ENCODE results near the gene SLC6A13. TPM values are rescaled to one million over a fixed set of nuclear protein-coding genes. Genes with fewer than 3 reads are reported as not detected.
"Not testable (repeated sequence)": the region's sequence is repeated elsewhere in the genome, so short reads cannot be mapped to it uniquely, and the experiment has no call there.

SLC6A13 gene
- total RNA-seq, 1 donor from 2014 or later = 0.44 TPM

DNA sequence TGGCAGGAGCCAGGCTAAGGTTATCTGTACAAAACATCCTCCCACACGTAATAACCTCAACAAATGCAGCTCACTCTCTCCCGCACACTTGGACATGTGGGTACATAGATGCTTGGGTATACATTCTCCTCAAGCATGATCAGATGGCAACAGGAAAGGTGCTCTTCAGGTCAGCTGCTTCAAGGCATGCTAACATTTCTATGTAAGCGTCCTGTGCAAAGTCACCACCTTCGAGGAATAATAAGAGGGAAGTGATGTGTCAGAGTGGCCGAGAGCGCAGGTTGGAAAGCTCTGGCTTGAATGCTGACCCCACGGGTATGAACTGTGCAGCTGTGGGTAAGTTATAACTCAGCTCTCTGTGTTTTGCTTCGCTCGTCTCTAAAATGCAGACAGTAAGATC is 24.5 kb downstream of the SLC6A13 start:
- no peaks in the 10 kb centered on the region for H3K36me3 Mint-ChIP-seq (ENCODE audit: low read depth)
- H3K27me3 Mint-ChIP-seq (ENCODE audit: insufficient read depth) = no peaks in the 10 kb centered on the region
- intact Hi-C loops (cut with micrococcal nuclease) = no loop called here
- no peak overlapping the region for H3K4me3 Mint-ChIP-seq
- peaks cover 10% of the 10 kb centered on the region for H3K9me3 Mint-ChIP-seq
- no peak overlapping the region for H3K27ac Mint-ChIP-seq
- no peak for DNase-seq (ENCODE audit: low spot score)
- no peaks in the 10 kb centered on the region for H3K4me1 Mint-ChIP-seq (ENCODE audit: low read depth)

GRCh38 chr12:237026-237815 is 25.4 kb downstream of the SLC6A13 start:
- no peaks in the 10 kb centered on the region for H3K36me3 Mint-ChIP-seq (ENCODE audit: low read depth)
- no peaks in the 10 kb centered on the region for H3K4me1 Mint-ChIP-seq (ENCODE audit: low read depth)
- no peak overlapping the region for H3K4me3 Mint-ChIP-seq
- intact Hi-C loops (cut with micrococcal nuclease) = no loop called here
- DNase-seq (ENCODE audit: low spot score) = no peak
- no peaks in the 10 kb centered on the region for H3K27me3 Mint-ChIP-seq (ENCODE audit: insufficient read depth)
- no peak overlapping the region for H3K27ac Mint-ChIP-seq
- peaks cover 10% of the 10 kb centered on the region for H3K9me3 Mint-ChIP-seq

- H3K4me1 Mint-ChIP-seq (ENCODE audit: low read depth) = no peaks in the 10 kb centered on the region
- H3K27ac Mint-ChIP-seq = no peak overlapping the region
- H3K36me3 Mint-ChIP-seq (ENCODE audit: low read depth) = no peaks in the 10 kb centered on the region
- H3K27me3 Mint-ChIP-seq (ENCODE audit: insufficient read depth) = no peaks in the 10 kb centered on the region
- intact Hi-C loops (cut with micrococcal nuclease) = no loop called here
- H3K4me3 Mint-ChIP-seq = no peak overlapping the region
- peaks cover 10% of the 10 kb centered on the region for H3K9me3 Mint-ChIP-seq
- DNase-seq (ENCODE audit: low spot score) = no peak
Observed at GRCh38 chr12:236445-236844, 26.2 kb downstream of the SLC6A13 start.

DNA sequence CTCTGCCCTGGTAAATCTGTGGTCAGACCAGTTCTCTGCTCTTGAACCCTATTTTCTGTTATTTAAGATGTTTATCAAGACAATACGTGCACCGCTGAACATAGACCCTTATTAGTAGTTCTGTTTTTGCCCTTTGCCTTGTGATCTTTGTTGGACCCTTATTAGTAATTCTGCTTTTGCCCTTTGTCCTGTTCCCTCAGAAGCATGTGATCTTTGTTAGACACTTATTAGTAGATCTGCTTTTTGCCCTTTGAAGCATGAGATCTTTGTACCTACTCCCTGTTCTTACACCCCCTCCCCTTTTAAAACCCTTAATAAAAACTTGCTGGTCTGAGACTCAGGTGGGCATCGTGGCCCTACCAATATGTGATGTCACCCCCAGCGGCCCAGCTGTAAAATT is 26.7 kb downstream of the SLC6A13 start:
- H3K27ac Mint-ChIP-seq; intact Hi-C loops (cut with micrococcal nuclease); H3K27me3 Mint-ChIP-seq (ENCODE audit: insufficient read depth); H3K4me3 Mint-ChIP-seq; H3K36me3 Mint-ChIP-seq (ENCODE audit: low read depth); H3K4me1 Mint-ChIP-seq (ENCODE audit: low read depth); H3K9me3 Mint-ChIP-seq; DNase-seq (ENCODE audit: low spot score): not testable (repeated sequence)

DNA sequence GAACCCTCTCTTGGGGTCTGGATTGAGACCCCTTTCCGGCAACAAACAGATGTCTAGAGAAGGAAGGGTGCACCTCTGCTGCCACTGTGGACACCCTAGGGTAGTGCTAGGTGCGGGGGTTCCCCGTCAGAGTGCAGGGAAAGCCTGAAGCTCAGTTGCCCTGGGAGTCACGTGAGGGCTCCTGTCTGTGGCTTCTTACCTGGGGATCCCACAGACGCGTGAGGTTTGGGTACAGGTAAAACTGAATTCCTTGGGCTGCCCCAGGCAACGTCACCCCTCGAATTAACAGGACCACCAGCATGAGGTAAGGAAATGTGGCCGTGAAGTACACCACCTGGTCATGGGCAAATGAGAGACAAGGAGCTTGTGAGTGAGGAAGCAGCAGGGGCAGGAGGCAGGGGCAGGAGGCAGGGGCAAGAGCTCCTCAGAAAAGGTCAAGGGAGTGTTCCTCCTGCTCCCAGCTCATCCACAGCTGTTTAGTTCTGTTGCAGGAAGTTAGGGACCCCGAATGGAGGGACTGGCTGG is 27.7 kb downstream of the SLC6A13 start:
- Mint-ChIP-seq H3K27ac (no peak overlapping the region), H3K36me3 (ENCODE audit: low read depth) (no peaks in the 10 kb centered on the region), H3K27me3 (ENCODE audit: insufficient read depth) (no peaks in the 10 kb centered on the region), H3K4me3 (no peak overlapping the region), H3K4me1 (ENCODE audit: low read depth) (no peaks in the 10 kb centered on the region), H3K9me3 (peaks cover 10% of the 10 kb centered on the region)
- DNase-seq (ENCODE audit: low spot score) = no peak
- intact Hi-C loops (cut with micrococcal nuclease) = no loop called here

GRCh38 chr12:234019-234418 is 28.6 kb downstream of the SLC6A13 start:
- no peaks in the 10 kb centered on the region for H3K27me3 Mint-ChIP-seq (ENCODE audit: insufficient read depth)
- peaks cover 10% of the 10 kb centered on the region for H3K9me3 Mint-ChIP-seq
- H3K27ac Mint-ChIP-seq = no peak overlapping the region
- intact Hi-C loops (cut with micrococcal nuclease) = no loop called here
- DNase-seq (ENCODE audit: low spot score) = no peak
- no peak overlapping the region for H3K4me3 Mint-ChIP-seq
- H3K4me1 Mint-ChIP-seq (ENCODE audit: low read depth) = no peaks in the 10 kb centered on the region
- no peaks in the 10 kb centered on the region for H3K36me3 Mint-ChIP-seq (ENCODE audit: low read depth)

DNA sequence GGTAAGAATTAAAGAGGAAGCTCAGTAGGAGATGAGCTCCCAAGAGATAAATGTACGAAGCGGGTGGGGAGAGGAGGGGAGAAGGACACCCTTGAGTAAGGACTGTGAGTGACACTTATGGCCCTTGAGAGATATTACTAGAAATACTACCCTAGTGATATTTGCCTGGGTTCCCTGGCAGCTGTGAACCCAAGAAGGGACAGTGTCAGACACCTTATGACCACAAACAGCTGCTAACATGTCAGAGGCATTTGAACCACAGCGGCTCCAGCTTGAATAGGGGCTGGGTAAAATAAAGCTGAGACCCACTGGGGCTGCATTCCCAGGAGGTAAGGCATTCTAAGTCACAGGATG is 29.0 kb downstream of the SLC6A13 start:
- no peak for DNase-seq (ENCODE audit: low spot score)
- Mint-ChIP-seq H3K36me3 (ENCODE audit: low read depth) (no peaks in the 10 kb centered on the region), H3K4me1 (ENCODE audit: low read depth) (no peaks in the 10 kb centered on the region), H3K27ac (no peak overlapping the region), H3K27me3 (ENCODE audit: insufficient read depth) (no peaks in the 10 kb centered on the region), H3K4me3 (no peak overlapping the region), H3K9me3 (peaks cover 10% of the 10 kb centered on the region)
- intact Hi-C loops (cut with micrococcal nuclease) = no loop called here

DNA sequence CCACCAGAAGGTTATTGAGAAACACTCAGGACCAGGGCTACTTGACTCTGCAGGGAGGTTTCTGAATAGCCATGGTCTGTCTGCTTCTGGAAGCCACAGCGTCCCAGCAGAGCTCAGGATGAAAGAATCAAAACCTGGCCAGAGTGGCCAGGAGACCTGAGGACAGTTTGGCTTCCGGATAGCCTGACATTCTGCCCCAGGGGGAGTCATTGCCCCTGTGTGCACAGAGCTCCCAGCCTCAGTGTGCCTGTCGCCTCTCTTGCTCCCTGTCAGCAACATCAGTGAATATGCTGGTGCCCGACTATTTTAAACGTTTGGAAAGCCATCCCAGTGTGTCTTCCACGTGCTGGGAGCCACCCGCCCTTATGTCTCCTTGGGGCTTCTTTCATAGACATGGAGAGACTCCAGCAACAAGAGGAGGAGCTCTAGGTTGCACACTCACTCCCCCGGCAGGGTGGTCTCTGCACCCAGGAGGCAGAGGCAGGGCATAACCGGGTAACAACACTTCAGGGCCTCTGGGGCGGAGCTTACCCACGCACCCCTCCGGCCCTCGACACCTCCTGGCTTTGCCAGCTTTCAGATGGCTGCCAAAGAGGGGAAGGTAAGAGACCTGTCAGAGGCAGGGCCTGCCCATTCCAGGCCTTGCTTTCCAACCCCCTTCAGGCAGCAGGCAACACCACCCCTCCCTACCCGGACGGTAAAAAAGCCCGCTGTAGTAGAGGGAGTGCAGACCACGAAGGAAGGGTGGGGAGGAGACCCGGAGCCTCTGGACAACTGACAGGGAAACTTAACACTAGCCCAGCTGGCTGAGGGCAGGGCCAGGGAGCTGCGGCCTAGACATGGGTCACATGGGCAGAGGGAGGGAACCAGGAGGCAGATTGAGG is 29.7 kb downstream of the SLC6A13 start:
- Mint-ChIP-seq H3K27ac (no peak overlapping the region), H3K9me3 (peaks cover 10% of the 10 kb centered on the region), H3K27me3 (ENCODE audit: insufficient read depth) (no peaks in the 10 kb centered on the region), H3K4me1 (ENCODE audit: low read depth) (no peaks in the 10 kb centered on the region), H3K36me3 (ENCODE audit: low read depth) (no peaks in the 10 kb centered on the region), H3K4me3 (no peak overlapping the region)
- no peak for DNase-seq (ENCODE audit: low spot score)
- intact Hi-C loops (cut with micrococcal nuclease) = no loop called here

DNA sequence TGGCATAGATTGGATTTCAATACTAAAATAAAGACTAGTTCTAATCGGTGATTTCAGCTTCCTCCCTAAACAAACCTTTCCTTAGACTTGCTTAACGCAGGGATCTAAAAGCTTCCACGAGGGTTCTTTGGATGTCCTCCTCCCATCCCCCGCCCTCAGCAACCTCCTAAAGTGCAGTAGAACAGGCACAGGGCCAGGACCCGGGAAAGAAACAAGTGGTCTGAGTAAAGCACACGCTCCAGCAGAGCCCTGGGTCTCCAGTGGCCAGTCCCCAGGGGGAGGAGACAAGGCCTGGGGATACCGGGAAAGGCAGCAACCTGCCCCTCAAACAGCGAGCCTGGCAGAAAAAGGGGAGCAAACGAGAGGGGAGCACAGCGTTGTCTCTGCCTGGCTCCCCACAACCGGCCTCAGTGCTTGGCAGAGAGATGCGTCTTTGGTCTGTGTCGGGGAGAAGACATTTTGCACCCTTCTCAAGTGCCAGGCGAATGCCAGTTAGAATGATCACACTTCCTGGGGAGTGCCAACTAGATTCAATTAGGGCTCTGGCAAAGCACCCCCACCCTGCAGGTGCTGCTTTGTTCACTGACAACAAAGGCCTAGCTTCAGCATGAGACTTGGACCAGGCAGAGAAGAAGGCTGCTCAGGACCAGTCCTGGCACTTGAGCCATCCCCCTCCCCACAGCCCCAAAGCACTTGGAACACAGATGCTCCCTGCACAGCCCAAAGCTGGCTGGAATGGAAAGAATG is 31.5 kb downstream of the SLC6A13 start:
- intact Hi-C loops (cut with micrococcal nuclease) = no loop called here
- Mint-ChIP-seq H3K4me3 (no peak overlapping the region), H3K4me1 (ENCODE audit: low read depth) (no peaks in the 10 kb centered on the region), H3K36me3 (ENCODE audit: low read depth) (no peaks in the 10 kb centered on the region), H3K9me3 (peaks cover 4% of the 10 kb centered on the region), H3K27me3 (ENCODE audit: insufficient read depth) (peaks cover 2% of the 10 kb centered on the region), H3K27ac (no peak overlapping the region)
- DNase-seq (ENCODE audit: low spot score) = no peak

DNA sequence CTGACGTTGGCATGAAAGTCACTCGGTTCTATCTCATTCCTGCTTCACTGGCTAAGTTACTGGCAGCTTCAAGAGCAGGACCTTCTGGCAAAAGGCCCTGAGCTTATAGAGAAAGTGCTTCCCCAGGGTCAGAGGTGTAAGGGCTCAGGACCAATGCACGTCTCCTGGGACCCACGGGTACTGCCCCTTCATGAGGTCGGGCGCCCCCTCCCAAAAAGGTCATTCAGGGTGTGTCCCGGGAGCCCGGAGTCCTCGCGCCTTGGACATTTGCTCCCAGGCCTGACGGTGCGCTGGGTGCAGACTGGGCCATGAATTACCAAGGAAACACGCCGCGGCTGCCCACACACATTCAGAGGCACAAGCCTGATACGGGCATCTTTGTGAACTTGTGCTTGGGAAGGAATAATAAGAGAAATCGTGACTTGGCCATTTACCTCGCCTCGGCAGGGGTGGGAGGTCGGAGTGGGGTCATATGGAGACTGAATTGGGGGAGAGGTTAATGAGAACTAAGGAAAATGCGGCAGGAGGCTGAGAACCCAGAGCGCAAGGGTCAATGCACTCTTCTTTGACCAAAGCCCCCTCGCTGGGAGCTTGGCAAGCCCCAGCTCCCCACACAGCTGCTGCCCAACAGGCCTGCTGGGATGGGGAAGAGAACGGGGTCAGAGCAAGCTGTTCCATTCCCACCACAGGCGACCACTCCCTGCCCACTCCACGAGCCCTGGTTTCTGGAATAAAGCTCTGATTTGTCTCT is 33.0 kb downstream of the SLC6A13 start:
- Mint-ChIP-seq H3K27me3 (ENCODE audit: insufficient read depth) (peaks cover 2% of the 10 kb centered on the region), H3K4me3 (no peak overlapping the region), H3K4me1 (ENCODE audit: low read depth) (no peaks in the 10 kb centered on the region), H3K9me3 (no peaks in the 10 kb centered on the region), H3K27ac (no peak overlapping the region), H3K36me3 (ENCODE audit: low read depth) (no peaks in the 10 kb centered on the region)
- DNase-seq (ENCODE audit: low spot score) = no peak
- intact Hi-C loops (cut with micrococcal nuclease) = no loop called here

GRCh38 chr12:228846-229200 is 33.8 kb downstream of the SLC6A13 start:
- no peak for DNase-seq (ENCODE audit: low spot score)
- no peaks in the 10 kb centered on the region for H3K9me3 Mint-ChIP-seq
- no peak overlapping the region for H3K4me3 Mint-ChIP-seq
- intact Hi-C loops (cut with micrococcal nuclease) = no loop called here
- H3K27ac Mint-ChIP-seq = no peak overlapping the region
- no peaks in the 10 kb centered on the region for H3K36me3 Mint-ChIP-seq (ENCODE audit: low read depth)
- H3K4me1 Mint-ChIP-seq (ENCODE audit: low read depth) = no peaks in the 10 kb centered on the region
- peaks cover 2% of the 10 kb centered on the region for H3K27me3 Mint-ChIP-seq (ENCODE audit: insufficient read depth)
